Measurements from ENCODE around the gene TRIOBP. TPM values are rescaled to one million over a fixed set of nuclear protein-coding genes. Genes with fewer than 3 reads are reported as not detected.

Gene TRIOBP
- total RNA-seq, 4 donors from 2014 or later = 150 to 208 (median 182) TPM

GRCh38 chr22:37753746-37754145 lies 56.9 kb downstream of the TRIOBP start:
- Histone ChIP-seq H3K4me3 (no peak overlapping the region), H3K36me3 (peaks cover 27 to 52% (median 47%) of the 10 kb centered on the region in 4 donors), H3K4me1 (peaks cover 59 to 70% (median 64%) of the 10 kb centered on the region in 4 donors), H3K27ac (replicated peaks in 1 of 4) (peak overlapping the region; percentile 90 to 96 (median 91)), H3K27me3 (no peaks in the 10 kb centered on the region), H3K9me3 (no peaks in the 10 kb centered on the region)
- 95% methylated on average over 7 of the region's 10 CpGs for WGBS
- TF ChIP-seq CTCF (IDR thresholded peaks at IDR 0.05) = no peak
- no peak for TF ChIP-seq EP300 (IDR thresholded peaks at IDR 0.05)
- no peak for TF ChIP-seq POLR2A (IDR thresholded peaks at IDR 0.05; ENCODE audit: low read depth)
- TF ChIP-seq POLR2AphosphoS5 (IDR thresholded peaks at IDR 0.05) = no peak
- DNase-seq (ENCODE audit: extremely low spot score) = no peak
- intact Hi-C loops (cut with DNase I) = loop anchor here (5.0 kb wide), 1 partner anchor 66 kb away; the partner anchor contains the start of gene NOL12

DNA sequence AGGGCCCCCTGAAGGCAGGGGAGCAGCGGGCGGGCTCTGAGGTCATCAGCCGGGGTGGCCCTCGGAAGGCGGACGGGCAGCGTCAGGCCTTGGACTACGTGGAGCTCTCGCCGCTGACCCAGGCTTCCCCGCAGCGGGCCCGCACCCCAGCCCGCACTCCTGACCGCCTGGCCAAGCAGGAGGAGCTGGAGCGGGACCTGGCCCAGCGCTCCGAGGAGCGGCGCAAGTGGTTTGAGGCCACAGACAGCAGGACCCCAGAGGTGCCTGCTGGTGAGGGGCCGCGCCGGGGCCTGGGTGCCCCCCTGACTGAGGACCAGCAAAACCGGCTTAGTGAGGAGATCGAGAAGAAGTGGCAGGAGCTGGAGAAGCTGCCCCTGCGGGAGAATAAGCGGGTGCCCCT lies 60.8 kb downstream of the TRIOBP start:
- Histone ChIP-seq H3K4me1 (peaks cover 19 to 31% (median 25%) of the 10 kb centered on the region in 4 donors), H3K36me3 (peaks cover 38 to 91% (median 83%) of the 10 kb centered on the region in 4 donors), H3K9me3 (no peaks in the 10 kb centered on the region), H3K27me3 (no peaks in the 10 kb centered on the region), H3K4me3 (no peak overlapping the region), H3K27ac (replicated peaks in 1 of 4) (no peak overlapping the region)
- intact Hi-C loops (cut with DNase I) = no loop called here
- no peak for TF ChIP-seq POLR2A (IDR thresholded peaks at IDR 0.05; ENCODE audit: low read depth)
- TF ChIP-seq CTCF (IDR thresholded peaks at IDR 0.05) = no peak
- TF ChIP-seq EP300 (IDR thresholded peaks at IDR 0.05) = no peak
- no peak for TF ChIP-seq POLR2AphosphoS5 (IDR thresholded peaks at IDR 0.05)
- WGBS = 79% methylated on average over 3 of the region's 27 CpGs
- no peak for DNase-seq (ENCODE audit: extremely low spot score)

DNA sequence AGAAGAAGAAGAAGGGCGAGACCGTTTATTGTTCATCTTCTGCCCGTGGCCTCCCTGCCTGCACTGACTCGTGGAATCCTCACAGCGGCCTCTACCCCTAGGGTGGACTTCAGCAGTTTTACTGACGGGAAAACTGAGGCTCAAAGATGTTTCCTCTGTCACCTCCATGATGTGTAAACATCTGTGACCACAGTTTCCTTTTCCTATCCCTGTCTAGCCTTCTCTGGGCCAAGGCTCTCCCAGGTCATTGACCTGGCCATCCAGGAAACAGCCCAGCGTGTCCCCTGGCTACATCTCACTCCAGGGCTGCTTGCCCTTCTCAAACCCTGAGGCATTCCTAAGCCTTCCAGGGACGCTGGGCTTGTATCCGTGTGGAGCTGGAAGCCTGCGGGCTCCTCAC lies 61.8 kb downstream of the TRIOBP start:
- Histone ChIP-seq H3K27me3 (no peaks in the 10 kb centered on the region), H3K4me3 (no peak overlapping the region), H3K9me3 (no peaks in the 10 kb centered on the region), H3K4me1 (peaks cover 9 to 21% (median 15%) of the 10 kb centered on the region in 4 donors), H3K36me3 (peaks cover 45 to 100% (median 93%) of the 10 kb centered on the region in 4 donors), H3K27ac (replicated peaks in 1 of 4) (no peak overlapping the region)
- no peak for DNase-seq (ENCODE audit: extremely low spot score)
- intact Hi-C loops (cut with DNase I) = no loop called here
- 78% methylated on average over 10 of the region's 10 CpGs for WGBS
- TF ChIP-seq CTCF (IDR thresholded peaks at IDR 0.05) = no peak
- no peak for TF ChIP-seq POLR2A (IDR thresholded peaks at IDR 0.05; ENCODE audit: low read depth)
- no peak for TF ChIP-seq EP300 (IDR thresholded peaks at IDR 0.05)
- TF ChIP-seq POLR2AphosphoS5 (IDR thresholded peaks at IDR 0.05) = no peak

GRCh38 chr22:37759281-37759680 lies 62.4 kb downstream of the TRIOBP start:
- Histone ChIP-seq H3K27me3 (no peaks in the 10 kb centered on the region), H3K9me3 (no peaks in the 10 kb centered on the region), H3K36me3 (peaks cover 47 to 100% (median 96%) of the 10 kb centered on the region in 4 donors), H3K4me3 (no peak overlapping the region), H3K4me1 (peaks cover 3 to 15% (median 9%) of the 10 kb centered on the region in 4 donors), H3K27ac (replicated peaks in 1 of 4) (no peak overlapping the region)
- TF ChIP-seq POLR2A (IDR thresholded peaks at IDR 0.05; ENCODE audit: low read depth) = no peak
- no peak for TF ChIP-seq EP300 (IDR thresholded peaks at IDR 0.05)
- TF ChIP-seq POLR2AphosphoS5 (IDR thresholded peaks at IDR 0.05) = no peak
- TF ChIP-seq CTCF (IDR thresholded peaks at IDR 0.05) = no peak
- 80% methylated on average over 1 of the region's 11 CpGs for WGBS
- no peak for DNase-seq (ENCODE audit: extremely low spot score)
- intact Hi-C loops (cut with DNase I) = no loop called here

DNA sequence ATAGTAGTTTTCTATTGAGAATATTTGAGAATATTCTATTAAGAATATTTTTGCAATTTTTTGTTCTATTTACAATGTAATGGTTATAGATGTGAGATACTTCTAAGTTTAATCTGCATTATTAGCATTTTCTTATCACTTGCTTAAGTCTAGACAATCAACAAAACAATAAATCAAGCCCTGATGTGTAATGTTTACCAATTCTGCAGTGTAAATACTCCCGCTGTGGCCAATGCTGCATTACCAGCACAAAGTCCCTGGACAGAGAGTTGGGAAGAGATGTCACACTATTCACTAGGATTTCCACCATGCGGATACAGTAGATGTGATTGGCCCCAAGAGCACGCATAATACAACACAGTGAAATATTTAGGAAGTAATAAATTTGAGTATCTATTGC lies 63.3 kb downstream of the TRIOBP start:
- TF ChIP-seq CTCF (IDR thresholded peaks at IDR 0.05) (no peak), POLR2AphosphoS5 (IDR thresholded peaks at IDR 0.05) (no peak), POLR2A (IDR thresholded peaks at IDR 0.05; ENCODE audit: low read depth) (no peak), EP300 (IDR thresholded peaks at IDR 0.05) (no peak)
- Histone ChIP-seq H3K27ac (replicated peaks in 1 of 4) (no peak overlapping the region), H3K4me1 (peaks cover 0 to 13% (median 8%) of the 10 kb centered on the region in 4 donors), H3K27me3 (no peaks in the 10 kb centered on the region), H3K36me3 (peaks cover 38 to 100% (median 93%) of the 10 kb centered on the region in 4 donors), H3K4me3 (no peak overlapping the region), H3K9me3 (no peaks in the 10 kb centered on the region)
- DNase-seq (ENCODE audit: extremely low spot score) = no peak
- 97% methylated on average over 3 of the region's 3 CpGs for WGBS
- intact Hi-C loops (cut with DNase I) = no loop called here
